Astrocyte (in vitro differentiated cells and primary cell): ENCODE data around the gene FGF22. TPM values are rescaled to one million over a fixed set of nuclear protein-coding genes. Genes with fewer than 3 reads are reported as not detected.

Experiments
- DNase-seq: peaks from one replicate; pipeline ENCODE4 v3.0.0-alpha.2; 2010; ENCODE audit warnings: low read depth
- FAIRE-seq: peaks from 2 replicates; lab custom pipeline; 2011; peaks lifted over from hg19 to GRCh38; lab: Jason Lieb, UNC
- H2AFZ ChIP-seq: 2 replicates; pipeline ENCODE4 v1.6.0; 2012; ENCODE audit warnings: low read depth, low read length, inconsistent platforms
- H3K27ac ChIP-seq: 2 replicates; pipeline ENCODE4 v1.5.1; 2011; ENCODE audit warnings: low read depth, low read length, inconsistent platforms
- H3K27me3 ChIP-seq: 2 replicates; pipeline ENCODE4 v1.6.0; 2011; ENCODE audit warnings: low read length, inconsistent platforms; ENCODE audit not compliant: insufficient read depth
- H3K36me3 ChIP-seq: 2 replicates; pipeline ENCODE4 v1.5.1; 2011; ENCODE audit warnings: low read length, inconsistent platforms; ENCODE audit not compliant: insufficient read depth
- H3K4me1 ChIP-seq: 2 replicates; pipeline ENCODE4 v1.5.1; 2011; ENCODE audit warnings: low read length, inconsistent platforms; ENCODE audit not compliant: insufficient read depth
- H3K4me2 ChIP-seq: 2 replicates; pipeline ENCODE4 v1.6.0; 2012; ENCODE audit warnings: low read length, inconsistent platforms
- H3K4me3 ChIP-seq: 2 replicates; pipeline ENCODE4 v1.5.1; 2011; ENCODE audit warnings: low read depth, mild to moderate bottlenecking, low read length, inconsistent platforms; ENCODE audit not compliant: insufficient read depth
- H3K79me2 ChIP-seq: 2 replicates; pipeline ENCODE4 v1.6.0; 2012; ENCODE audit warnings: mild to moderate bottlenecking, low read length, inconsistent platforms; ENCODE audit not compliant: insufficient read depth
- H3K9ac ChIP-seq: 2 replicates; pipeline ENCODE4 v1.6.0; 2012; ENCODE audit warnings: mild to moderate bottlenecking, low read length, inconsistent platforms
- H3K9me3 ChIP-seq: 2 replicates; pipeline ENCODE4 v1.5.1; 2012; ENCODE audit warnings: low read depth, mild to moderate bottlenecking, low read length, inconsistent platforms; ENCODE audit not compliant: insufficient read depth
- H4K20me1 ChIP-seq: 2 replicates; pipeline ENCODE4 v1.6.0; 2012; ENCODE audit warnings: low read length, inconsistent platforms; ENCODE audit not compliant: insufficient read depth
- H3K27ac Mint-ChIP-seq: one replicate; pipeline ENCODE4 v1.8.0; 2021; ENCODE audit warnings: mild to moderate bottlenecking, mixed read lengths; ENCODE audit not compliant: unreplicated experiment
- H3K27me3 Mint-ChIP-seq: one replicate; pipeline ENCODE4 v1.8.0; 2021; ENCODE audit warnings: low read depth, mixed read lengths; ENCODE audit not compliant: unreplicated experiment
- H3K36me3 Mint-ChIP-seq: one replicate; pipeline ENCODE4 v1.8.0; 2021; ENCODE audit warnings: low read depth, mixed read lengths; ENCODE audit not compliant: unreplicated experiment
- H3K4me1 Mint-ChIP-seq: one replicate; pipeline ENCODE4 v1.8.0; 2021; ENCODE audit warnings: low read depth, mixed read lengths; ENCODE audit not compliant: unreplicated experiment
- H3K4me3 Mint-ChIP-seq: one replicate; pipeline ENCODE4 v1.8.0; 2021; ENCODE audit warnings: mild to moderate bottlenecking, moderate library complexity, mixed read lengths; ENCODE audit not compliant: unreplicated experiment
- H3K9me3 Mint-ChIP-seq: one replicate; pipeline ENCODE4 v1.8.0; 2021; ENCODE audit warnings: mild to moderate bottlenecking, mixed read lengths; ENCODE audit not compliant: unreplicated experiment
- CTCF ChIP-seq: IDR thresholded peaks from 2 replicates; pipeline ENCODE4 v1.5.1; 2011; ENCODE audit warnings: low read depth, mild to moderate bottlenecking, inconsistent platforms, low read length, moderate library complexity; ENCODE audit not compliant: insufficient read depth
- EZH2 ChIP-seq: IDR thresholded peaks from 2 replicates; pipeline ENCODE4 v1.6.1; 2012; ENCODE audit warnings: mild to moderate bottlenecking, low read length, inconsistent platforms; ENCODE audit not compliant: insufficient read depth
- total RNA-seq: library from RNA; stranded (reverse); gene quantifications from 2 replicates; pipeline ENCODE4 v1.2.1, GENCODE V29; 2021

The FGF22 gene
- total RNA-seq, 1 donor from 2014 or later, result 0.25 TPM

DNA sequence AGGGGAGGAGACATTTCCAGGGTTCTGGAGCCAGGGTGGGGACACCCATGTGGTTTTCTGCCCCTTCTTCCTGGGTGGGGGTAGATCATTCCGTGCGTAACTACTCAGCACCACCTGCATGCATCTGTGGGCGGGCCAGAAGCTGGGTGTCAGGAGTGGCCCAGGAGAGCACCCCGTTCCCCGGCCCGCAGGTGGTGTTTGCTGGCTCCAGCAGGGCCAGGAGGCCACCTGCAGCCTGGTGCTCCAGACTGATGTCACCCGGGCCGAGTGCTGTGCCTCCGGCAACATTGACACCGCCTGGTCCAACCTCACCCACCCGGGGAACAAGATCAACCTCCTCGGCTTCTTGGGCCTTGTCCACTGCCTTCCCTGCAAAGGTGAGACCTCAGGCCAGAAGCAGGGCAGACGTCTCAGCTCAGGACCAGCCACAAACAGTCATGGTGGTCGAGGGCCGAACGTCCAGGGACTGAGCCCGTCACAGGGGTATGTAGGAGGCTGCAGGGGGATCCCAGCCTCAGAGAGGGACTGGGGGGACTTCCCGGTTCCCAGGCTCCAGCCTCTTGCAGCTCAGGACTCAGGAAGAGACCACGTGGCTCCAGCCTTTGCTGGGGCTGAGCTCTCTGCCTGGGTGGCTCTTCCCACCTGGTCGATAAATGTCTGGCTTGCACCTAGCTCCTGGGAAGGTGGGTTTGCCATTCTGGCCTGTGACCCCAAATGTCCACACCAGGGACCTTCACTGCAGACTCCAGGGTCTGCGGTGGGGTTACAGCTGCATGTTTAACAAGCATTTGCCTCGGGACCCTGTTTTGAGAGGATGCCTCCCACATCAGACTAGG, 38.1 kb downstream of the FGF22 start:
- peaks cover 9% of the 10 kb centered on the region for H3K4me1 Mint-ChIP-seq
- peaks cover 3% of the 10 kb centered on the region for H3K27me3 Mint-ChIP-seq
- peak overlapping the region; percentile 79 for H3K4me3 Mint-ChIP-seq
- no peak for FAIRE-seq
- H3K9me3 Mint-ChIP-seq, result no peaks in the 10 kb centered on the region
- H3K4me1 ChIP-seq, result peaks cover 34% of the 10 kb centered on the region
- no peaks in the 10 kb centered on the region for H3K36me3 ChIP-seq
- no peak overlapping the region for H2AFZ ChIP-seq
- peak overlapping the region; percentile 96 for H3K9ac ChIP-seq
- peaks cover 25% of the 10 kb centered on the region for H4K20me1 ChIP-seq
- H3K4me3 ChIP-seq, result peak overlapping the region; percentile 62
- H3K9me3 ChIP-seq, result no peaks in the 10 kb centered on the region
- peak overlapping the region; percentile 72 for H3K27ac Mint-ChIP-seq
- no peak for TF ChIP-seq EZH2
- peaks cover 26% of the 10 kb centered on the region for H3K79me2 ChIP-seq
- DNase-seq, result peak; percentile 58
- H3K27ac ChIP-seq, result peak overlapping the region; percentile 91
- H3K36me3 Mint-ChIP-seq, result peaks cover 6% of the 10 kb centered on the region
- H3K27me3 ChIP-seq, result no peaks in the 10 kb centered on the region
- peak overlapping the region; percentile 94 for H3K4me2 ChIP-seq

GRCh38 chr19:678791-679388, 39.2 kb downstream of the FGF22 start:
- Histone ChIP-seq H3K4me1 (peaks cover 34% of the 10 kb centered on the region), H3K79me2 (peaks cover 26% of the 10 kb centered on the region), H3K9ac (peak overlapping the region; percentile 87), H3K36me3 (no peaks in the 10 kb centered on the region), H3K27me3 (no peaks in the 10 kb centered on the region), H2AFZ (no peak overlapping the region), H3K4me2 (peak overlapping the region; percentile 94), H4K20me1 (peaks cover 25% of the 10 kb centered on the region), H3K27ac (peak overlapping the region; percentile 86), H3K9me3 (no peaks in the 10 kb centered on the region), H3K4me3 (peak overlapping the region; percentile 56)
- peaks cover 3% of the 10 kb centered on the region for H3K27me3 Mint-ChIP-seq
- H3K4me1 Mint-ChIP-seq, result peaks cover 9% of the 10 kb centered on the region
- peak overlapping the region; percentile 88 for H3K27ac Mint-ChIP-seq
- DNase-seq (no peak), FAIRE-seq (no peak)
- H3K36me3 Mint-ChIP-seq, result peaks cover 3% of the 10 kb centered on the region
- H3K9me3 Mint-ChIP-seq, result no peaks in the 10 kb centered on the region
- TF ChIP-seq EZH2 (no peak), CTCF (no peak)
- peak overlapping the region; percentile 79 for H3K4me3 Mint-ChIP-seq

- Histone ChIP-seq H3K9me3 (no peaks in the 10 kb centered on the region), H3K4me1 (peaks cover 34% of the 10 kb centered on the region), H3K27me3 (no peaks in the 10 kb centered on the region), H3K36me3 (no peaks in the 10 kb centered on the region), H4K20me1 (peaks cover 25% of the 10 kb centered on the region), H3K9ac (peak overlapping the region; percentile 87), H3K4me3 (peak overlapping the region; percentile 61), H2AFZ (no peak overlapping the region), H3K79me2 (peaks cover 26% of the 10 kb centered on the region), H3K27ac (peak overlapping the region; percentile 86), H3K4me2 (peak overlapping the region; percentile 94)
- Mint-ChIP-seq H3K4me3 (peak overlapping the region; percentile 79), H3K27ac (peak overlapping the region; percentile 41), H3K27me3 (peaks cover 3% of the 10 kb centered on the region), H3K36me3 (peaks cover 3% of the 10 kb centered on the region), H3K9me3 (no peaks in the 10 kb centered on the region), H3K4me1 (peaks cover 9% of the 10 kb centered on the region)
- DNase-seq (peak; percentile 74), FAIRE-seq (no peak)
- TF ChIP-seq CTCF, result no peak
- no peak for TF ChIP-seq EZH2
Observed at GRCh38 chr19:679418-680286, 40.0 kb downstream of the FGF22 start.
